Peyer's patch (tissue), 4 donors: ENCODE measurements around the gene GABPB1. TPM values are rescaled to one million over a fixed set of nuclear protein-coding genes. Genes with fewer than 3 reads are reported as not detected.
"Not testable (repeated sequence)": the region's sequence is repeated elsewhere in the genome, so short reads cannot be mapped to it uniquely, and the experiment has no call there.

ENCODE experiments used
- DNase-seq, 3 donors: peaks; one replicate each; pipeline ENCODE4 v3.0.0-alpha.2; 2017 to 2019
- H3K27ac ChIP-seq, 4 donors: fragments of 200-600 bp; sonication (generic); one replicate each; pipeline ENCODE4 v1.5.1; 2016 to 2019
- H3K27me3 ChIP-seq, 2 donors: fragments of 200-600 bp; sonication (generic); one replicate each; pipeline ENCODE4 v1.5.1; 2019
- H3K36me3 ChIP-seq, 3 donors: fragments of 200-600 bp; sonication (generic); one replicate each; pipeline ENCODE4 v1.5.1; 2016 to 2019
- H3K4me1 ChIP-seq, 4 donors: fragments of 200-600 bp; sonication (generic); one replicate each; pipeline ENCODE4 v1.5.1; 2016 to 2019
- H3K4me3 ChIP-seq, 4 donors: fragments of 200-600 bp; sonication (generic); 1 replicate in 3 of 4; 2 replicates in 1 of 4; pipeline ENCODE4 v1.5.1; 2016 to 2019; ENCODE audit warnings: mild to moderate bottlenecking in 1 of 4
- H3K9me3 ChIP-seq, 4 donors: fragments of 200-600 bp; sonication (generic); one replicate each; pipeline ENCODE4 v1.5.1; 2016 to 2019; ENCODE audit warnings: mild to moderate bottlenecking in 1 of 4
- CTCF ChIP-seq, 6 experiments: fragments of 450-650 bp in 4 of 6; fragments of 200-600 bp in 2 of 6; sonication (generic) in 1 of 6; IDR thresholded peaks; one replicate each; pipeline ENCODE4 v1.5.1; 2017 to 2019; ENCODE audit warnings: antibody characterized with exemption in 6 of 6, mild to moderate bottlenecking in 3 of 6, moderate library complexity in 1 of 6
- POLR2A ChIP-seq, 2 donors: fragments of 450-650 bp; IDR thresholded peaks; one replicate each; pipeline ENCODE4 v1.5.1; 2017; ENCODE audit warnings: antibody characterized with exemption in 2 of 2, mild to moderate bottlenecking in 2 of 2, moderate library complexity in 2 of 2
- total RNA-seq, 4 donors: library from RNA; depleted of rRNA; stranded (reverse); fragments of >200 nt; gene quantifications; one replicate each; pipeline ENCODE4 v1.1.0, GENCODE V29; 2016

The GABPB1 gene
- 10 to 100 TPM; 13.8 to 16.3 (median 15.7) TPM for total RNA-seq

GRCh38 chr15:50354838-50355618 is at the start of gene GABPB1:
TSS of gene GABPB1 (minus strand) at chr15:50355198. CDS start at chr15:50309798, 45,400 bp downstream.
- Histone ChIP-seq H3K9me3 (no peaks in the 10 kb centered on the region), H3K36me3 (peaks cover 0 to 3% (median 0%) of the 10 kb centered on the region in 3 donors), H3K4me3 (peak within 1 kb of the TSS; percentile 79 to 98 (median 92)), H3K27me3 (no peaks in the 10 kb centered on the region), H3K4me1 (peaks cover 0 to 29% (median 6%) of the 10 kb centered on the region in 4 donors), H3K27ac (peak within 1 kb of the TSS; percentile 99 to 100 (median 100))
- TF ChIP-seq CTCF (IDR thresholded peaks at IDR 0.05) (no peak), POLR2A (IDR thresholded peaks at IDR 0.05) (peak; percentile 14 to 71)
- DNase-seq: peak; percentile 84 to 93 (median 91)

- H3K27ac ChIP-seq, H3K36me3 ChIP-seq, H3K9me3 ChIP-seq, DNase-seq, H3K4me1 ChIP-seq, H3K4me3 ChIP-seq, H3K27me3 ChIP-seq: not testable (repeated sequence)
Measured at GRCh38 chr15:50391561-50391960, 36.6 kb upstream of the GABPB1 start.

GRCh38 chr15:50390554-50391264 is 35.7 kb upstream of the GABPB1 start:
- Histone ChIP-seq H3K4me1 (no peaks in the 10 kb centered on the region), H3K36me3 (no peaks in the 10 kb centered on the region), H3K27ac (no peak overlapping the region), H3K4me3 (no peak overlapping the region), H3K9me3 (no peaks in the 10 kb centered on the region), H3K27me3 (no peaks in the 10 kb centered on the region)
- no peak for DNase-seq
- TF ChIP-seq CTCF (IDR thresholded peaks at IDR 0.05): no peak
- TF ChIP-seq POLR2A (IDR thresholded peaks at IDR 0.05): no peak

- H3K27me3 ChIP-seq, H3K36me3 ChIP-seq, H3K4me3 ChIP-seq, H3K9me3 ChIP-seq, H3K27ac ChIP-seq, H3K4me1 ChIP-seq, DNase-seq: not testable (repeated sequence)
Measured at GRCh38 chr15:50382408-50382807, 27.4 kb upstream of the GABPB1 start.

GRCh38 chr15:50381438-50381837 is 26.4 kb upstream of the GABPB1 start:
- H3K27ac ChIP-seq: no peak overlapping the region
- H3K4me1 ChIP-seq: no peaks in the 10 kb centered on the region
- no peaks in the 10 kb centered on the region for H3K9me3 ChIP-seq
- DNase-seq: no peak
- H3K27me3 ChIP-seq: no peaks in the 10 kb centered on the region
- TF ChIP-seq CTCF (IDR thresholded peaks at IDR 0.05) (no peak), POLR2A (IDR thresholded peaks at IDR 0.05) (no peak)
- H3K36me3 ChIP-seq: no peaks in the 10 kb centered on the region
- H3K4me3 ChIP-seq: no peak overlapping the region

- no peak for TF ChIP-seq POLR2A (IDR thresholded peaks at IDR 0.05)
- TF ChIP-seq CTCF (IDR thresholded peaks at IDR 0.05): no peak
Measured at GRCh38 chr15:50380089-50380488, 25.1 kb upstream of the GABPB1 start.

GRCh38 chr15:50379413-50379812 is 24.4 kb upstream of the GABPB1 start:
- DNase-seq, H3K27ac ChIP-seq, H3K27me3 ChIP-seq, H3K4me1 ChIP-seq, H3K9me3 ChIP-seq, H3K36me3 ChIP-seq, H3K4me3 ChIP-seq: not testable (repeated sequence)

More at GRCh38 chr15:50380089-50380488, 25.1 kb upstream of the GABPB1 start:
- Histone ChIP-seq H3K4me1 (no peaks in the 10 kb centered on the region), H3K4me3 (no peak overlapping the region), H3K9me3 (no peaks in the 10 kb centered on the region), H3K27me3 (no peaks in the 10 kb centered on the region), H3K27ac (no peak overlapping the region), H3K36me3 (no peaks in the 10 kb centered on the region)
- DNase-seq: no peak
